NCI-H2171 treated with DMSO at 0.1 percent for 48 hours (cell line): Measurements from ENCODE around the gene AKNA.

Source experiments
- DNase-seq: peaks from one replicate; lab custom pipeline; 2025; lab: John Stamatoyannopoulos, UW

The AKNA gene

DNA sequence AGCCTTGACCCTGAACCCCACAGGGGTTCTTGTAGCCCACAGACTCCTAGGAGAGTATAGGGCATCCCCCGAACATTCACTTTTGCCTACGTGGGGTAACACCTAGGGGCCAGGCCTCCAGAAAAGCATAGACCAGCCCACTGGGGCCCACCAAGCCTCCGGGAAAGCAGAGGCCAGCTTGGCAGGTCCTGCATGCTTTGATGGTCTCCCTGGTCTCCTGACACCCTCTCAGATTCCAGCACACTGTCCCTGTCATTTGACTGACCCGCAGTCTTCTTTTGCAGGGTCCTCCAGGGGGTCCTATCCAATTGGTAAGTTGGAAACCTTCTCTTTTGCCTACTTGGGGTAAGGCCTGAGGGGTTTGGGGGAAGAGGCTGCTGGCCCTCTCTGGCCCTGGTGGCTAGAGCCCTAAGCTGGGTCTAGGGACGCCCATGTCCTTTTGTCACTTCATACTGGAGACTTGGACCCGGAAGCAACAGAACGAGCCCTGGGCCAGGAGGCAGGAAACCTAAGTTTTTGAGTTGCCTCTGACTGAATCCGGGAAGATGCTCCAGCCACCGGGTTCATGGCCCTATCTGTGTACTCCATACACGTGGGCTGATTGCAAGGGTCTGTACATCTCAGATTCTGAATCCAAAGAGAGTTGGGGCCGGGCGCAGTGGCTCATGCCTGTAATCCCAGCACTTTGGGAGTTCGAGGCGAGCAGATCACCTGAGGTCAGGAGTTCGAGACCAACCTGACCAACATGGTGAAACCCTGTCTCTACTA, 85.8 kb downstream of the AKNA start:
- no peak for DNase-seq

DNA sequence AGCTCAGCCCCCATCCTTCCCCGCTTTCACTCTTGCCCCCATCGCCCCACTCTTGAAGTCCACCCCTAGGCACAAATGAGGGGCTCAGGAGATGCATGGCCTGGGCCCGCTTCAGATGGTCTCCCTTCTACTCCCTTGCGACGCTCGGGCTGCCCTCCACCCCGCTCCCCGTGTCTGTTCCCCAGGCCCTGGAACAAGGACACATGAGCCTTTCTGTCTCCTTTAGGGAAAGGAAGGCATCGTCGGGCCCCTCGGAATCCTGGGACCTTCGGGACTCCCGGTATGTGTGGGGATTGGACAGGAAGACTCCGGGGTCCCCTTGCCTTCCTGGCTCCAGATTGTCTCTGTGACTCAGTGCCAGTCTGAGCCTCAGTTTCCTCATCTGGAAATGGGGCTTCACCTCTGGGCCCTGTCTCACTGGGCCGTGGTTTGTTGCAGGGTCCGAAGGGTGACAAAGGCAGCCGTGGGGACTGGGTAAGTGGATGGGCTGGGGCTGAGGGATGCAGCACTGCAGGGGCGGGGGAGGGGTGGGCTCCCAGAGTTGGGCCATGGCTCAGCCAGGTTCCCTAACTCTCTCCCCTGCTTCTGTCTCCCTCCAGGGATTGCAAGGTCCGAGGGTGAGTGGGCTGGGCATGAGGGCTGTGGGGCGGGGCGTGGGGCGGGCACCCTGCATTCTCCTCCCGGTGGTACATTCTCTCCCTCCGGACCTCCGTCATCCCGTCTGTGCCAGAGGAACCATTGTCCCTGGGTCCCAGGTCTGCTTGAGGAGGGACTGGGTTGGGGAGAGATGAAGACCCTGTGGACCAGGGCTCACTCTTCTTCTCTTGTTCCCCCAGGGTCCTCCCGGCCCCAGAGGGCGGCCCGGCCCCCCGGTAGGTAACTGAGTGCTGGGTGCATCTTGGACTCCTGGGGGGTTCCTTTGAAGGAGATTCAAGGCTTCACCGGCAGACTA, 86.7 kb downstream of the AKNA start:
- DNase-seq: no peak

DNA sequence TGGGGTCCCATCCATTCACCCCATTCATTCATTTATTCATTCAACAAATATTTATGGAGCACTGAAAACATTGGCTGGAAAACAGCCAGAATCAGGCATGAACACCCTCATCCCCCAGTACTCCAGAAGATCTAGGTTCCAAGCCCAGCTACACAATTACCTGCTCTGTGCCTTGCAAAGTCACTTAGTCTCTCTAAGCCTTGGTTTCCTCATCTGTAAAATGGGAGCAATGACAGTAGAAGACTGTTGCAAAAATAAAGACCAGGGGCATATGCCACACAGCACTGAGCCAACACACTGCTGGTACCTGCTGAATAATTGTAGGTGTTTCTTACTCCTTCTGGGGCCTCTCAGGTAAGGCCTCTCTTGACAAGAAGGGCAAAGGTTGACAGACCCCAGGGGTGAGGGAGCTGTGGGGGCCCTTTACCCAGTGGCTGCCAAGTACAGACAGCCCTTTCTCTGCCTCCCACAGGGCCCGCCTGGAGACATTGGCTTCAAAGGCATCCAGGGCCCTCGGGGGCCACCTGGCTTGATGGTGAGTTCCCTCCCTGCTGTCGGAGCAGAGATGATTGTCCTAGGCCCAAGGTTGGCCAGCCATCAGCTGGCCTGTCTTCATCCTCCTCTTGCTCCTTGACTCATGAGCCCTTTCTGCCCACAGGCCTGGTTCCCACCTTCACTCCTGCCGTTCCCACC, 87.5 kb downstream of the AKNA start:
- DNase-seq: no peak

DNA sequence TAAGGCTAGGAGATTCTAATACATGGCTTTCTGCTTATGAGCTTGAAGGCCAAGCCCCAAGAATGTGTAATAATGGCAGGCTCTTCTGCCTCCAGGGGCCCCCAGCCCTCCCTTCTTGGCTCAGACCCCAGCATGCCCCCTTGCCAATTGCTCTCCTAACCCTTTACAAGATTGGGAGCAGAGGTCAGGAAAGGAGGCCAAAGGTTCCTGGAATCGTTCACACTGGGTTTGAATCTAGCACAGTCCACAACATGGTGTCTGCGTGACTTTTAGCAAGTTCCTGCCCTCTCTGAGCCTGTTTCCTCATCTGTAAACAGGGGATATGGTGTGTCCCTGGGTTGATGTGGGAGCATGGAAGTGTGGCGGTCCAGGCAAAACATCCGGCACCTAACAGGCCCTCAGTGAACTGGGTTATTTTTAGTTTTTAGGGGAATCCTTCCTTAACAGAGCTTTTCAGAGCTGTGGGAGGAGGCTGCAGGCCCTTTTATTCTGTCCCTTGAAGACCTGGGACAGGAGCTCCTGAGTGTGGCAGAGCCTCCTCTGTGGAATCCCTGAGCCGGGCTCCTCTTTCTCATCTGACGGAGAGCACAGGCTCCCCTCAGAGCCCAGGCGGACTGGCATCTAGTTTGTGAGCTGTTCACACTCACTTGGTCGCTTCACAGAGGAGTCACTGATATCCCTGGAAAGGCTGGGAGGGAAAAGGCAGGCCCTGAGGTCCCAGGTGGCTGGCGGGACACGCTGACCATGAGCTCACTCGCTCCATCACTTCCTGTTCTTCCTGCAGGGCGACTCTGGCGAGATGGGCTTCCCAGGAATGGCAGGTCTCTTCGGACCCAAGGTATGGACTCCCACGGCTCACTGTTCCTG, 88.3 kb downstream of the AKNA start:
- DNase-seq: no peak

DNA sequence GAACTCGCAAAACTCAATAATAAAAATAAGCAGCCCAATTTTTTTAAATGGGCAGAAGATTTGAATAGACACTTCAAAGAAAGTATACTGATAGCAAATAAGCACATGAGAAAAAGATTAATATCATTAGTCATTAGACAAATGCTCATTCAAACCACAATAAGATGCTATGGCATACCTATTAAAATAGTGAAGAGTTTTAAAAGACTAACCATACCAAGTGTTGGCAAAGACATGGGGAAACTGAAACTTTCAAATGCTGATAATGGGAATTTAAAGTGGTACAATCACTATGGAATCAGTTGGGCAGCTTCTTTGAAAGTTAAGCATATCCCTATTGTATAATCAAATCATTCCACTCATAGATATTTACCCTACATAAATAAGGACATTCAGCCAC, 91.4 kb downstream of the AKNA start:
- DNase-seq: no peak

DNA sequence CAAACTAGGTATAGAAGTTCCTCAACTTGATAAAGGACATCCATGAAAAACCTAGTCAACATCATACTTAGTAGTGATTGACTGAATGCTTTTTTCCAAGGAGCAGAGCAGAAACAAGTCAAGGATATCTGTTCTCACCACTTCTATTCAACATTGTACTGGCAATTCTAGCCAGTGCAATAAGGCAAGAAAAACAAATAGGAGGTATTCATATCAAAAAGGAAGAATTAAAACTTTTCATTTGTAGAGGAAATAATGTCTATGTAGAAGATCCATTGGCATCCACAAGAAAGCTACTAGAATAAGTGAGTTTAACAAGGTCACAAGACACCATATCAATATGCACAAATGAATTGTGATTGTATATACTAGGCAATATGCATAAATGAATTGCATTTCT, 93.1 kb downstream of the AKNA start:
- DNase-seq: no peak

DNA sequence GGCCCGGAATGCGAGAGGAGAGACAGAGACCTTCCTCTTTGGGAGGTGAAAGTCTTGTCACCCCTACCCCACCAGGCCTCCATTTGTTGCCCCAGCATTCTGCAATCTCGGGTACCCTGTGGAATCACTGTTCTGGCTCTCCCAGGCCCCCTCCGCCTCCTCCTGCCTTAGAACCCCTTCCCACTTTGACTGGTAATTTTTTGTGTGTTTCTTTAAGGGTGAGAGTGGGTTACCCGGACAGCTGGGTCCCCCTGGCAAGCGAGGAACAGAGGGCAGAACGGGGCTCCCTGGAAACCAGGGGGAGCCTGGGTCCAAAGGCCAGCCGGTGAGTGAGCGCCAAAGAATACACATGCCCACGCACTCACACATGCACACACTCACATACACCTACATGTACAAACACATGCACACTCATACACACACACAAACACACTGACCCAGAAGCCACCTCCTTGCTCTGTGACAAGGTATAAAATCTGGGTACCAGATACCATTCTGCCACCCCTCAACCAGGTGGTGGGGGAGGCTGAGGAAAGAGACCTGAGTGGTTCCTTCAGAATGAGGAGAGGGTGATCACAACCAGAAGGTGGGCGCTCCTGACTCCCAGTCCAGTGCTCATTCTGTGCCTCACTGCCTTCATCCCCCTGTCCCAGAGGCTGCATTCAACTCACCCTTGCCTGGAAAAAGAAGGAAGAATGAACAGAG, 95.7 kb downstream of the AKNA start:
- DNase-seq: no peak

DNA sequence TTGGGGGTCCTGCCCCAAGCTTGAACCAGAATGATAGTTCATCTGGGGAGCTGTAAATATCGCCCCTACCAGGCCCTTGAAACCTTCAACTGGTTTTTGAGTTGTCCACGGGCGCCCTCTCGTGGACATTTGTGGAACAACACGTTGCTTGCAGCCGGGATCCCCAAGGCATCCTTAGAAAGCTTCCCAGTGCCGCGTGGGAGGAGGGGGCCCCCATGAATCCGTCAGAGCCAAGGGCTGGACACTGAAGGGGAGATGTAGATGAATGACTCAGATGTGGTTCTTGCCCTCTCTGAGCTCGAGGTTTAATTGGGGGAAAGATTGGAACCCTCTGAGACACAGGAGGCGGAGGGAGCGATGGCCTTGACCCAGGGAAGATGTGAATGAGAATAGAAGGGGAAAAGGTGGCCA, 96.7 kb downstream of the AKNA start:
- DNase-seq: peak; percentile 67

DNA sequence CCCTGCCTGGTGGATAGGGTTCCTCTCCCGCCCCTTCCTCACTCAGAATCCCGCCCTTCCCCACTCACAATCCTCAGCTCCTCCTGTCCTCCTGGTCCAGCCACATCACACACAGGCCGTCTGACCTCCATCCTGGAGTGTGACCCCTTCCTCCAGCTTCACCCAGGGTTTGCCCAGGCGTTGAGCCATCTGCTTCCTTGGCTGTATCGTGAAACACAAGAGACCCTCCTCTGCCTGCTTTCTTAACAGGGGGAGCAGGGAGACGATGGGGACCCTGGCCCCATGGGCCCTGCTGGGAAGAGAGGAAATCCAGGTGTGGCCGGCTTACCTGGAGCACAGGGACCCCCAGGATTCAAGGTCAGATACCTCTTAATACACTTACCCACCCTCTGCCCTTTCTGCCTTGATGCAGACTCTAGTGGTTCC, 97.2 kb downstream of the AKNA start:
- no peak for DNase-seq

DNA sequence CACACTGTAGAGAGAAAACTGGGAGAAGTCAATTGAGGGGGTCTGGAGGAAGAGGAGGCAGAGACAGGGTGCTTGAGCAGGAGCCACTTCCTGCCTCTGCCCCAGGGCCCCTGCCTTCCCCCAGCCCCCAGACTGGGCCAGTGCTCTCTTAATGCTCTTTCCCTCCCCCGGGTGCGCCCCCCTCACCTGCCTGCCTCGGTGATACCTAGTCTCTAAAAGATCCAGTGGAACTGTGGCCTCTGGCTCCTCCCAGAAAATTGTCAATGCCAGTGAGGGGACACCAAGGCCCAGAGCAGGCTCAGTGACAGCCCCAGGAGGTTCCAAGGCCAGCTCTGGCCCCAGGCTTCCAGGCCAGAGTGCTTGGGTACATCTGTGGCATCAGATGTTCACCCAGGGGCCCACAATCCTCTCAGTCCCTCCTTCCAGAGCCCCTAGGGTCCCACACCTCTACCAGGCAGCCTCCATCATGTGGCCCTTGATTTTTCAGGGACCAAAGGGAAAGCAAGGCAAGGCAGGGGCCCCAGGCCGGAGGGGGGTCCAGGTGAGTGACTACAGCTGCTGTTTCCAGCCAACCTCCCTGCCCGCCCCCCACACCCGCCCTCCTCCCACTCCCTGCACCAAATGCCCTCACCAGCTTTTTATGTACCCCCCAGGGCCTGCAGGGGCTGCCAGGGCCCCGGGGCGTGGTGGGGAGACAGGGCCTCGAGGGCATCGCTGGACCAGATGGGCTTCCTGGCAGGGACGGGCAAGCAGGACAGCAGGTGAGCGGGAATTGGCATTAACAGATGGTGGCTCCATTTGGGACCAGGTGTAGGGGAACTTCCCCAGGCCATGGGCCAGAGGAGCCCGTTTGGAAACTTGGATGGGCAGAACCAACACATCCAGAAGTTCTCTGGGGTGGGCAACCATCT, 98.0 kb downstream of the AKNA start:
- peak; percentile 58 for DNase-seq

DNA sequence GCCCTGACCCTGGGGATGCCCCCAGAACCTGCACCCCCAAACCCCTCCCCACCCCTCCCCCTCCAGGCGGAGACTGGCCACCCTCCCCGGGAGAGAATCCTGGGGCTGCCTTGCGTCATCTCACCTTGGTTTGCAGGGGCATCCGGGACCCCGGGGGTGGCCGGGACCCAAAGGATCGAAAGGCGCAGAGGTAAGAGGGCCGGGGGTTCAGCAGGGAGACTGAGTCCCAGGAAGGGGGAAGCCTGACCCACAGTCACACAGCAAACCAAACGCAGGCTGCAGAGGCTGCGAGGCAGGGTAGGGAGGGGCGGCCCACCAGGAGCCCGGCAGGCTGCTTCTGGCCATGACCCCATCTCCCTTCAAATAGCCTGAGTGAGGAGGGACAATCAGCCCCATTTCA, 98.7 kb downstream of the AKNA start:
- DNase-seq: no peak

DNA sequence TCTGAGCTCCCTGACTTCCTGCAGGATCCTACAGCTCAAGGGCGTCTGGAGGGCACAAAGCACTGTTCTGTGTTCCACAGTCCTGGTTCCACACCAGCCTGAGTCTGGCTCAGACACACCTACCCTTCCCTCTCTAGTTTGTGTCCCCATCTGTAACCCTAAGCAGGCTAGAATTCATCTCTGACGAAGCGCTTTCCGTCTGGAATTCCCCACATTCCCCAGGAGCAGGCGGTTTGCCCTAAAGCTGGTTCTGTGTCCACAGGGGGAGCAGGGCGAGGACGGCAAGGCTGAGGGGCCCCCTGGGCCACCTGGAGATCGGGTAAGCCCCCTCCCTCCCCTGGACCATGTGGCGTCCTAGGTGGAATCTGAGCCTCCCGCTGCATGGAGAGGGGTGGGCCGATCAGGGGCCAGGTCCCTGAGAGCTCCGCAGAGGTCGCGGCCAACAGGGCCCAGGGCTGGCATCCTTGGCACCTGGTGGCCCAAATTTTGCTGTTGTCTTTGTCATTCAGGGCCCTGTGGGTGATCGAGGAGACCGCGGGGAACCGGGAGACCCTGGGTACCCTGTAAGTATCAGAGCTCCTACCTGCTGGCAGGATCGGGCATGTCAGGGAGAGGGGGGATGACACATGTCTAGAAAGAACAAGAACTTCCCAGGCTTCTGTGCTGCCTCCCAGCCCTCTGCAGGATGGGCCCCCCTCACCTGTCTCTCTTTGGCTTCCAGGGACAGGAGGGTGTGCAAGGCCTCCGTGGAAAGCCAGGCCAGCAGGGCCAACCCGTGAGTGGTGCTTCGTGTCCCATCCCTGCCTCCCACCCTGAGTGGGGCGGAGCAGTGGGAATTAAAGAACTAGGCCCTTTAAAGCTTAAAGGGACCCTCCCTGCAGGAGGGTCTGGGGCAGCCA, 99.3 kb downstream of the AKNA start:
- peak; percentile 92 for DNase-seq

DNA sequence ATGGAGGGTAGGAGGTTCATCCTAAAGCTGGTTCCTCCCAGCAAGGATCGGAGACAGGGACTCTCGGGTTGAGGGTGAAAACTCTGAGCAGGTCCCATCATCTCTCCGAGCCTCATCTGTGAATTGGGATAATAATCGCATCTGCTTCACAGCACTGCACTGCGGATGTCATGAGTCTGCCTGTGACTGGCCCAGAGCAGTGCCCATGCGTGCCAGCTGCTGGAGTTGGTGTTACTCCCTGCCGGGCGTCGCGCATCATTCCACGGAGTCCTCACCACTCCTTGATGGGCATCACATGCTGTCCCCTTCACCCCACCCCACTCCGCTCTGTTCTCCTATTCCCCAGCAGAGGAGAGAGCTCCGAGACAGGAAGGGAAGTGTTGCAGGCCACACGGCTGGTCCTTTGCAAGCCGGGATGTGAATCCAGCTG, 100.0 kb downstream of the AKNA start:
- DNase-seq: no peak

DNA sequence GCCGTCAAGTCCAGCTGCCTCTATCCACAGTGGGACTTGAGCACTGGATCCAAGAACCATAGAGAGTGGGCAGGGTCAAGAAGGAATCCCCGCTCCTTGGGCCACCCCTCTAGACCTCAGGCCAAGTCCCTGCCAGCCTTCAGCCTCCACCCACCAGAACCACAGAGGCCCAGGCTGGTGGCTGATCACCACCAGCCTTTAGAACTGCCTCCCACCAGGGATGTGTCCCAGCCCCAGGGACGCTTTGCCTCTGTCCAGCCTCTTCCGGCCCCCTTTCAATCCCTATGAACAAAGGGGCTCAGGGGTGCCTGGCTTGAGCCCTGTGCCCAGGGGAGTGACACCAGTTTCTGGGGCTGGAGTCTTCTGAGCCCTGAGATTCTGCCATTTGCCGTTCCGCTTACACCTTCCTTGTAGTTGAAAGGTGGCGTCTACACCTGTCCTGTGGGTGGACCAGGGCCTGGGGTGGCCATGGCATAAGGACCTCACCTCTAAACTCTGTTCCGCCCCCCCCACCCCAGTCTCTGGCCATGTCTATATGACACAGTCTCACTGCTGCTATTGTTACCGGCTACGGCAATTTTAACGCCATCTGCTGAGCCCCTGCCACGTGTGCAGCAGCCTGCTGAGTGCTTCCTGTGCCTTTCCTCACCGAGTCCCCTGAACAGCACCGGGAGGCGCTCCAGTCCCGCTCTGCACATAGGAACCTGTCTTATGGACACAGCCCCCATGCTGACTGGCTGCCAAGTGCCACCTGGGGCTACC, 100.6 kb downstream of the AKNA start:
- DNase-seq: peak; percentile 97

DNA sequence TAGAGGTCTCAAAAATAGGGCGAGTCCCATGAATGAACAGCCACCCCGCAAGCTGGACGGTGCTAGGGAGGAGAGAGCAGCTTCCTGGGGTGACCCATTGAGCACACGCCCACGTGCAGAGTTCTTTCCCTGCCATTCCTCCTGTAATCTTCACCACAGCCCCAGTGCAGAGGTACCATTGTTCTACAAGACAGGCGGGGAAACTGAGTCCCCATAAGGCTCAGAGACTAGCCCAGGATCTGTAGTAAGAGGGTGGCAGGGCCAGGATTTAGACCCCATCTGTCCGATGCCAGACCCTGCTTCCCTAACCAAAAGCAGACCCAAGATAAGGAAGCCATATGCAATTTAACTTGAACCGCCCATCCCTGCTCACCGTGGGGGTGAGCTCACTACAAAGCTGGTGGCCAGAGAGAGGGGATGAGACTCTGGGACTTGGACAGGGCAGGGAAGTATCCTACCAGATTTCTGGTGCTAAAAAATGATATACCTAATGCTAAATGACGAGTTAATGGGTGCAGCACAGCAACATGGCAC, 101.6 kb downstream of the AKNA start:
- no peak for DNase-seq

DNA sequence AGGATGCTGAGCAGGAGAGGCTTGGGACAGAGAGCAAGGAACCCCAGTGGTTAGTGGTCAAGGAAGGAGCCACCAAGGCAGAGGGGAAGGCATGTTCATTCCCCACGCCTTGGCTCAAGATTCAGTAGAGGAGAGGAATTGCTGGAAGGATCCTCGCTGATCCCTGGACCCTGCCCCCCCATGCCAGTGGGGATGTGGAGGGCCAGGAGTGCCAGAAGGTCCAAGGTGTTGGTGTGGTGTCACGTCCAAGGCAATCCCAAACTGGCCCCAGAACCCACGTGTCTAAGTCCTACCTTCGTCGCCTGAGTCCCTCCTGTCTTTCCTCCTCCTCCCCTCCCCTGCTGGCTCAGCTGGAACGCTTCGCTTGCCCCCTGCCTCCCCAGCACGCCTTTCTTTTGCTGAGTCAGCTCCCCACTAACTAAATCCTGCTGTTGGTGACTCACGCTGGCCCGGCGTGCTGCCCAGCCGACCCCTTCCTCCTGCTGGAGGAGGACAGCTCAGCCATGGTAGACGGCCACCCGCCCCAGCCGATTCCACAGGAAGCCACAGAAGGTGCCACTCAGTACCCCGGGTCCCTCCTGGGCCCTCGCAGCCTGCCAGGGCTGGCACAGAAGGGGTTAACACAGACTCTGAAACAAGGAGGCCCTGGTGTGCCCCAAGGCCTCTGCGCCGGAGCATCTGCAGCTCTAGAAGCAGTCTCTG, 102.5 kb downstream of the AKNA start:
- no peak for DNase-seq
